HG03378 (cell line): ENCODE measurements around the gene NSUN7.
A peak's percentile ranks its signal among the peaks of the same experiment; 100 is the strongest.
"Not testable (repeated sequence)": the region's sequence is repeated elsewhere in the genome, so short reads cannot be mapped to it uniquely, and the experiment has no call there.

Experiments
- ATAC-seq: cut with Tn5 transposase; IDR thresholded peaks from one replicate; pipeline ENCODE4 v1.9.1; 2021; ENCODE audit warnings: mild to moderate bottlenecking, moderate library complexity; ENCODE audit not compliant: unreplicated experiment

The NSUN7 gene, protein sequence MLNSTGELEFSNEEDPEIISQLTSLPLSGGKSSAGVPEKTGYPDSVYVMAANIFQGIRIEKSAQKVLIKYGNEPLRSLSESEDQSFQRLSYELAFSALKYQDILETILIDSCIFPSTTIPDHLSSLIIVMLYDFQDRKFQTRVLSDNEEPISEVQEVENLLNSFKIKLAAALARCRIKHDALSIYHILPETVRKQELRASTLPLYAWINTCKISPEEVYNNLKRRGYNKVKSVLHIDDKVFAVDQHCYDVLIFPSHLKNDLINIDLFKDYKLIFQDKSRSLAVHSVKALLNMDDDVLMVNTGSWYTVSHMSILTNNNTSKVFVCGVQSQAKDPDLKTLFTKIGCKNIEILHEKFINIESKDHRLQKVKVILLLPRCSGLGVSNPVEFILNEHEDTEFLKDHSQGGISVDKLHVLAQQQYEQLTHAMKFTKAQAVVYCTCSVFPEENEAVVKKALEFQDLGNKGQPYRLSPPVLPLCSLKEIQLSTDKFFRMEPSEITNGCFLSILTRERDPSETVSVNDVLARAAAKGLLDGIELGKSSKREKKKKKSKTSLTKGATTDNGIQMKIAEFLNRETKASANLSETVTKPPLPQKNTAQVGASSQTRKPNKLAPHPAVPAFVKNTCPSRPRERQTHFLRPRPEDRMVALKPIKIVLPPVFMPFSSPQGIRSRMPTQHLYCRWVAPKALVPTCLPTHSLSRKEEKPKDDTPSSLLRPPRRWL

GRCh38 chr4:40749717-40750460 lies at the start of gene NSUN7:
NSUN7 (plus strand) TSS chr4:40749955; CDS start chr4:40750694, 739 bp downstream.
- no peak for ATAC-seq

DNA sequence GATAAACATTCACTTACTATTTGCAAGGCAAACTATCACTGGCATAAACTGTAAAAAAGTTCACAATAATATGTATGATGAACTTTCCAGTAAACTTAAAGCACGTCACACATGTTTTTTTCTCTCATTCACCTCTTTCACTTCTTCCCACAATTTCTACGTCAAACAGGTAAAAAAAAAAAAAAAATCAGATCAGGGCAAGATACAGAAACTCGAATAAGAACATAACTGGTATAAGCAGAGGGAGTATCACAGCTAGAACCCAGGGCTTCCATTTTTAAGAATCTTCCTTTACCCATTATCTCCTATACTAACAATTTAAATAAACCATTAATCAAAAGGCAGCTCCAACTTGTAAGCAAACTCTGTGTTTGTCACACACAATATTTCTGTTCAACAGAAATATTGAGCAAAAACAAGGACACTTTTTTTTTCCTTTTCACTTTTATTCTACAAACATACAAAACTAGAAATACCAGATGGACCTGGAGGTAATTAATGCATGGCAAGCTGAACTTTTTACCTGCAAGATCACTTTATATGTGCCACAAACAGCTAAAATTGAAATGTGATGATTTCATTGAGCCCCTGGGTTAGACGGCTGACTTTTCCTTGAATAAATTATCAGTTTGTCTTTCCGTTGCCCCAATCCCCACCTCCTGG lies 47.5 kb upstream of the NSUN7 start:
- ATAC-seq, result no peak

DNA sequence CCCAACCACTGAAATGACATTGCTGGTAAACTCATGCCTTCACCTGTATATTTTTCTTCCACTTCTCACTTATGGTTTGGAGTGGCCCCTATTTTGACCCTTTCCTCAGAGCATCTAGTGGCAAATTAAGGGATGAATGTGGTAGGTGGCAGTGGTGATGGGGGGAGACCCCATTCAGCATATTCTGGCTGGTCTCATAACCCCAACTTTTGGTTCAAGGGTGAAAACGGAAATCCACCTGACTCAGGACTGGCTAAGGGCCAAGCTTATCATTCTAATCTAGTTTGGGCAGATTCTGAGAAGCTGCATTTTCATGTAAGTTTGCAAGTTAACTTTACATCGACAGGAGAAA lies 47.0 kb upstream of the NSUN7 start:
- no peak for ATAC-seq

DNA sequence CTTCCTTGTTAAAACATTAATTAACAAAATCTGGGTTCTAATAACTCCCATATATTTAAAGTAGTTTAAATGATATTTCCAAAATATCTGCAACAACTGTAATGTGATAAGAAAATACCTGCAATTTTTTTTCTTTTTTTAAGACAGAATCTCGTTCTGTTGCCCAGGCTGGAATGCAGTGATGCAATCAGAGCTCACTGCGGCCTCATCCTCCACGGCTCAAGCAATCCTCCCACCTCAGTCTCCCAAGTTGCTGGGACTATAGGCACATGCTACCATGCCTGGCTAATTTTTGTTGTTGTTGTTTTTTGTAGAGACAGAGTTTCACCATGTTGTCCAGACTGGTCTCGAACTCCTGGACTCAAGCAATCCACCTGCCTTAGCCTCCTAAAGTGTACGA lies 45.7 kb upstream of the NSUN7 start:
- no peak for ATAC-seq

- no peak for ATAC-seq
These were observed 39.1 kb upstream of the NSUN7 start for GRCh38 chr4:40710484-40711254.

DNA sequence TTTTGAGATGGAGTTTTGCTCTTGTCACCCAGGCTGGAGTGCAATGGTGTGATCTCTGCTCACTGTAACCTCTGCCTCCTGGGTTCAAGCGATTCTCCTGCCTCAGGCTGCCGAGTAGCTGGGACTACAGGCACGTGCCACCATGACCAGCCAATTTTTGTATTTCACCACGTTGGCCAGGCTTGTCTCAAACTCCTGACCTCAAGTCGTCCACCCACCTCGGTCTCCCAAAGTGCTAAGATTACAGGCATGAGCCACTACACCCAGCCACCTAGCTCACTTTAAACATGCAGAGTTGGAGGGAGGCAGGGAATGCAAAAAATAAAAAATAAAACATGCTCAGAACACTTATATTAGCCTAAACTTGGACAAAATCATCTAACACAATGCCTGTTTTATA lies 36.8 kb upstream of the NSUN7 start:
- ATAC-seq, result not testable (repeated sequence)

DNA sequence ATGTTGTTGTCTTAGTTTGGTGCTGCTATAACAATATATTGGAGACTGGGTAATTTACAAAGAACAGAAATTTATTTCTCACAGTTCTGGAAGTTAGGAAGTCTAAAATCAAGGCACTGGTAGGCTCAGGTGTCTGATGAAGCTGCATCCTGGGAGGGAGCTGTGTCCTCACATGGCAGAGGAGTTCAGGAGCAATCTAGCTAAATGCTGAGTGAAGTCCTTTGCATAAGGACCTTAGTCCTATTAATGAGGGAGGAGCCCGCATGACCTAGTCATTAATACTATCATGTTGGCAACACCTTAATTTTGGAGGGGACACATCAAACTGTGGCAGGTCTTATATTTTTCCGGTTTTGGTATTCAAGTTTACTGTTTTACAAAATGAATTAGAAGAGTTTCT lies 36.0 kb upstream of the NSUN7 start:
- ATAC-seq, result no peak

DNA sequence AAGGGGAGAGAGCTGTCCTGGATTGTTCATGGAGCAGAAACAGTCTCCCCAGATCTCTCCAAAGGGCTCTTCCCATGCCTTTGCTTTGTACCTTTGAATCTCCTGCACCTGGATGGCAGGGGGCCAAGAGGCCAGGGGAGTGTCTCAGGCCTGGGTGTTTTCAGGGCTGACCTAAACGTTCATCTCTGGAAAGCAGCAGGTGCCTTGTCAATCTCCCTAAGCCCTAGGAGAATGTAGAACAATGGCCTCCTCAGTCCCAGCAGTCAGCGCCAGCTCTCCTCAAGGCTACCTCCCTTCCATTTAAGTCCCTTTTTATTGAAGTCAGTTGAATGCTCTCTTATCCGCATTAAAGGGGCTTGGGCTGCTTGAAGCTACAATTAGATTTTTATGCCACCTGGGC lies 31.2 kb upstream of the NSUN7 start:
- ATAC-seq, result no peak

DNA sequence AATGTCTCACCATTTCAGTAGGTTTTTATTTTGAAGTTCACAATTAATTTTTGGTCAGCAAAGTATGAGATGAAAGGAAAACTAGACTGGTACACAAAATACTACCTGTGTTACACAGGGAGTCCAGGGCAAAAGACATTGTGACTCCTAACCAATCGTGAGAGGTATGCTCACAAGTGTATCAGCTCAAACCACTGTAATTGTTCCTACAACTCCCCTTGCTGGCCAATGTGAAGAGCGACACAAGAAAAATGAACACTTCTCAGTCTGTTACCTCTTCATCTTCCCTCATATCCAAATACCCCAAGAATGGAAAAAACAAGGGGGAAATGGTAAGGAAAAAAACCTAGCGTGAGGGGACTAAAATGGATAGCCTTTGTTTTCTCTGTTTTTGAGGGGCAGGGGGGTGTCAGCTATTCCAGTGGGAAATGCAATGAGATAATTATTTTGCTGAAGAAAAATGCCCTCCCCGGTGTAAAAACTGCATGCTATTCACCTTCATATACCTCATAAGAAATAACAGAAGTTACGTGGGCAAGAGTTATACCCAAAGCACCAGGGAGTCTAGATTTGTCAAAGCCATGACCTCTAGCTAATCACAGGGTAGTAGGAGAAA lies 30.6 kb upstream of the NSUN7 start:
- ATAC-seq, result no peak

DNA sequence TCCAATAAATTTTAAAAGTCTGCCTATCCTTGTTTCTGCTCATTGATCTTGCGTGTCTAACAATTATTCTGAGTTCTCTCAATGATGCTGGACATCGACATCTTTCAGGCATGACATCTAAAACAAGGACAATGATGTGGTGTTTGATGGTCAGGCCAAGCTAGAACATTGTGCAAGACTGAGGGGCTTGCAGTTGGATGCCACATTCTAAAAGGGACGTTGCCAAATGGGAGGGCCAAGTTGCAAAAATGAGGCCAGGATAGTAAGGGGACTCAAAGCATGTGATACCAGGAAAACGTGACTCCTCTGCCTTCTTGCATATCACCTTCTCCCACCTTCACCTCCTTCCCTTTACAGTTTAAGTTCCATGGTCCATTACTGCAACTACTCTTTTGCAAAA lies 29.4 kb upstream of the NSUN7 start:
- ATAC-seq, result no peak

DNA sequence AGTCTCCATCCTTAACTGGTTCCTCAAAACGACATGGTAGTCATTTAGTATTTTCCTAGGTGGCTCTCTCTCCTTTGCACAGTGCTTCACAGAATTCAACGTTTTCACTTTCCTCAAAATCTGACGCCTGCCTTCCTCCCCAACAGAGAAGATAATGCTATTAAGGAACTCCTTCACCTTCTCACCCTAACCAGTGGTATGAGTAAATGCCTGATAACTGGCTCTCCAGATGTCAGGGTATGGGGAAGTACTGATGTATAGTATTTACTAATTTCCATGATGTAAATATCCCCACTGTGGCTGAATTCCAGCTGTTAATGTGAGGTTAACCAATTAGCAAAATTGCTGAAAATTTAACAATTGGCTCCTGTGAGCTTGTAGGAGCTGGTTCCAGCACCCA lies 28.8 kb upstream of the NSUN7 start:
- no peak for ATAC-seq

DNA sequence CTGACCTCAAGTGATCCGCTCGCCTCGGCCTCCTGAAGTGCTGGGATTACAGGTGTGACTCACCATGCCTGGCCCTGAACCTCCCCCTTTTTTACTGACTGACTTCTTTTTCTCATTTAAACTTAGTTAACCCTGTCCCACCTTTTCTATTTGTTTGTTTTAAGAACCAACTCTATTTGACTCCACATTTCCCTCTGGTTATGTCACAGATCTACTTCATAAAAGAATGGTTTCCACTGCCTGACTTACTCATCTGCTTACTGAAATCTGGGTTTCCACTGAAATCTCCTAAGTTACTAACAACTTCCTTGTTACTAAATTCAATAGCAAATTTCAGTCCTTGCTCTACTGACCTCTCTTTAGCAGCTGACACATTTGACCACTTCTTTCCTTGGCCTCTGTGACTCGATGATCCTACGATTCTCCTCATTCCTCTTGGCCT lies 28.0 kb upstream of the NSUN7 start:
- ATAC-seq, result no peak

- ATAC-seq, result peak; percentile 72
These were observed 27.1 kb upstream of the NSUN7 start for GRCh38 chr4:40722576-40723161.

DNA sequence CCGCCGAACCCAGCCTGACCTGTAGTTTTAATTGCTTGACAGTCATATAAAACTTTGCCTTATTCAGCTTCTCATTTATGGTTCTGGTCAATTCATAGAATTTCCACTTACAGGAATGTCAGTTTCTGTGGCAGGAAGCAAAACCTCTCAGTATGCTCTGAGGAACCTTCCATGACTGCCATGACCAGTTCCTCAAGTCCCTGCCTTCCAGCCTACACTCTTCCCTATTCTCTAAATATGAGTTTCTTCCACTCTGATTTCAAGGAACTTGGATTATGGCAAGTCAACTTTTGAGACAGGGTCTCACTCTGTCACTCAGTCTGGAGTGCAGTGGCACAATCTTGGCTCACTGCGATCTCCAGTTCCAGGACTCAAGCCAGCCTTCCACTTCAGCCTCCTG lies 26.0 kb upstream of the NSUN7 start:
- ATAC-seq, result no peak

- ATAC-seq, result no peak
These were observed 21.4 kb upstream of the NSUN7 start for GRCh38 chr4:40728333-40728732.

- ATAC-seq, result no peak
These were observed 20.2 kb upstream of the NSUN7 start for GRCh38 chr4:40729555-40729954.

DNA sequence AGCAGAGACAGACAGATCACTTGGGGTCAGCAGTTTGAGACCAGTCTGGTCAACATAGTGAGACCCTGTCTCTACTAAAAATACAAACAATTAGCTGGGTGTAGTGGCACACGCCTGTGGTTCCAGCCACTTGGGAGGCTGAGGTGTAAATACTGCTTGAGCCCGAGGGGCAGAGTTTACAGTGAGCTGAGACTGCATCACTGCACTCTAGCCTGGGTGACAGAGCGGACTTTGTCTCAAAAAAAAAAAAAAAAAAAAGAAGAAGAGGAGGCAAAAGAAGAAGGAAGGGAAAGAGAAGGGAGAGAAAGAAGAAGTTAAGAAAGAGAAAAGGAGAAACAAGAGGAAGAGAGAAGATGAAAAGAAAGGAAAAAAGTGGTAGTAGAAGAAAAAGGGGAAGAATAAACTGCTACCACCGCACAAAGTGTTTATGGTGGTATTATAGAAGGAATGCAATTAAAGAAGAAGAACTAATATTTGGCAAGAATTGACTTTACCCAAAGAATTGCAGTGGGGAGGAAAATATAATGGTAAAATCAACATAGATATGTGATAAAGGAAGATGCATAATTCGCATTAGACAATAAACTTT lies 19.6 kb upstream of the NSUN7 start:
- no peak for ATAC-seq

- no peak for ATAC-seq
These were observed 18.4 kb upstream of the NSUN7 start for GRCh38 chr4:40731361-40731760.

GRCh38 chr4:40731792-40732245 lies 17.9 kb upstream of the NSUN7 start:
- no peak for ATAC-seq
